SHP77 treated with DMSO at 0.1 percent for 48 hours (cell line): ENCODE results near the gene KAZN.

Experiments used
- DNase-seq: peaks from one replicate; lab custom pipeline; 2025; lab: John Stamatoyannopoulos, UW

Gene KAZN

DNA sequence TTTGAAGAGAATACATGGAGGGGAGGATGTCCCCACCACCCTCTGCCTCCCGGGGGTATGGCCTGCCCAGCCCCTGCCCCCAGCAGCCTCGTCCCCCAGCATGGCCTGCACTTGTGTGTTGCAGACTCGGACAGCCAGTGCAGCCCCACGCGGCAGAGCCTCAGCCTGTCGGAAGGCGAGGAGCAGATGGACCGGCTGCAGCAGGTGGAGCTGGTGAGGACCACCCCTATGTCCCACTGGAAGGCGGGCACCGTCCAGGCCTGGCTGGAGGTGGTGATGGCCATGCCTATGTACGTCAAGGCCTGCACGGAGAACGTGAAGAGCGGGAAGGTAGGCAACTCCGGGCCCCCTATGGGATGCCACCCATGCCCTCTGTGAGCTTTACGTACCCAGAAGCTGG, 495.6 kb downstream of the KAZN start:
- no peak for DNase-seq

DNA sequence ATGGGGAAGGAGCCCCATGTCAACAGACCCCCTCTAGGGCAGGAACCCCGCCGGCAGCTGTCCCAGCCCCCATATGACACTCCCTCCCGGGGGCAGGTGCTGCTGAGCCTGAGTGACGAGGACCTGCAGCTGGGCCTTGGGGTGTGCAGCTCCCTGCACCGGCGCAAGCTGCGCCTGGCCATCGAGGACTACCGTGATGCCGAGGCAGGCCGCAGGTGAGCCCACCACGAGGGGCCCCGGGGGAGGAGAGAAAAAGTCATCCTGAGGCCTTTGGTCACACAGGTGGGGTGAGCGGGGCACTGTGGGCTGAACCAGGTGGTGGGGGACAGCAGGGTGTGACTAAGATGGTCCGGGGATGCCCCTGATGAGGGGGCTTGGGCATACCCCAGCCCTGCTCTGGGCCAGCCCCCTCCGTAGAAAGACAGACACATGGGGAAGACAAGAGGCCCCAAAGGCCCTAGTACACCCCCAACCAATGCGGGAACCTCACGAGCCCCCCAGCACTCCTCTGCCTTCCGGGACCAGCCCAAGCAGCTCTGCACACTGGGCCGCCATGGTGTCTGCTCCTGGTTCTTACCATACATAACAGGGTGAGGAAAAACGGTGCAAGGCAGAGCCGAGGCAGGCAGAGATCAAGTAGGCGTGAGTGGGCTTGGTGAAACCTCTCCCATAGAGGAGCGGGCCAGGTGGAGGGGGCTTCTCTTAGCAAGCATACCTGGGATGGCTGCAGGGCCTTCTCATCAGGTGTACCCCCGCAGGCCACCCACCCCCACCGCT, 496.4 kb downstream of the KAZN start:
- DNase-seq, result no peak

DNA sequence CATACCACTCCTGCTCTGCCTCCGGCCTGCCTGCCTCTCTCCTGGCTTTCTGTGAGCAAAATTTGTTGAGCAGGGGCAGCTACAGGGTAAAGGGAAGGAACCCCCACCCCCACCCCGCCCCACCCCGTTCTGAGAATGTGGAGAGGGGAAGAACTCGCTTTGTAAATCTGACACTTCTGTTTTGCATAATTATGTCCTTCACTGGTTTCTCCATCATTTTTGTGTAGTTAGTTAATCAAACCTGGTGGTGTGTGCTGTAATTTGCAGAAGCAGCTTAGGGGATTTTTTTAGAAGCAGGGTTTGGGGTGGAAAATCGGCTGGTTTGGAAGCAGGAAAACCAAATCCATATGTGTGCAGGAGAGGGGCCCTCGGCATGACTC, 497.0 kb downstream of the KAZN start:
- no peak for DNase-seq

DNA sequence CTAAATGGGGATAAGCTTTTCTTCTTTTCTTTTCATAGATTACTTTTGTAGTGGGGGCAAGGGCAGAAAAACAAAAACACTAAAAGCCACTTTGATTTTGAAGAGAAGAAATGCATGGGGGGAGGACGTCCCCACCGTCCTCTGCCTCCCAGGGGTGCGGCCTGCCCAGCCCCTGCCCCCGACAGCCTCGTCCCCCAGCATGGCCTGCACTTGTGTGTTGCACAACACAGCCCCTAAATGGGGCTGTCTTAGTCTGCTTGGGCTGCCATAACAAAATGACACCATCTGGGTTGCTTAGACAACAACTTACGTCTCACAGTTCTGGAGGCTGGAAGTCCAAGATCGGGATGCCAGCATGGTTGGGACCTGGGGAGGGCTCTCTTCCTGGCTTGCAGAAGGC, 497.8 kb downstream of the KAZN start:
- no peak for DNase-seq

DNA sequence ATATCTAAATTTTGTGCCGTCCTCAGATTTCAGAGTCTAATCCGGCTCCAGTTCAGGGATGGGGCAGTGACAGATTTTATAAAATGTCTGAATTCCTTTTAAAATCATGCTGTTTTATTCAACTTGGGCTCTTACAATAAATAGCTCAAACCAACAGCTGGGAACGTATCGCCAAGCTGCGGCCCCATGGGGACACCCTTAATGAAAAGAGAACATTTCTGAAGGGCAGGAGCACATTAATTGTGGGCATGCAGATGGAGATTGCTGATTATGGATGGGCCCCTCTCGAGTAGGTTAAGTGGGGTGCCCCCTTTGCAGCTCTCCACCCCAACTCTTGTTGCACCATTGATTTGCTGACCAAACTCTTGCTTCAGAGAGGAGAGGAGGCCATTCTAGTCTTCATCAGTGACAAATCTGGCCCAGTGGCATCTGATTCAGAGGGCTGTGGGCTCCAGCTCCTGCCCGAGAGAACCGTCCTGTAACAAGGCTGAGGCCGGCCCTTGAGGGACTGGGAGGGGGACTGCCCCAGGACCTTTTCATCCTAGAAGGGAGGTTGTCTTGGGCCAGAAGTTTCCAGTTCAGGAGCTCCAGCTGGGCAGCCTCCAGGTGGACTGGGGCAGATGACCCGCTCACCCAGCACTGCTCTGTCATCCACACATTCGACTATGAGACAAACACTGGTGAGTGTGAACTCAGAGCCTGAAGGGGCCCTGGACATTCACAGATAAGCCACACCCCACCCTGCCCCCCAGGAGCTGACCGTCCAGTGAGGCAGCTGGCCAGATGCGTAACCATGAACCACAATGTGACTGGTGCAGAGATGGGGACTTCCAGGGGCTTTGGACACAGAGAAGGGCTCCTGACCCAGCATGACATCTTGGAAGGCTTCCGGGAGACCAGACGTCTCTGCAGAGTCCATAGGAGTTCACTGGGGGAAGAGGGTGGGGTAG, 500.0 kb downstream of the KAZN start:
- no peak for DNase-seq

DNA sequence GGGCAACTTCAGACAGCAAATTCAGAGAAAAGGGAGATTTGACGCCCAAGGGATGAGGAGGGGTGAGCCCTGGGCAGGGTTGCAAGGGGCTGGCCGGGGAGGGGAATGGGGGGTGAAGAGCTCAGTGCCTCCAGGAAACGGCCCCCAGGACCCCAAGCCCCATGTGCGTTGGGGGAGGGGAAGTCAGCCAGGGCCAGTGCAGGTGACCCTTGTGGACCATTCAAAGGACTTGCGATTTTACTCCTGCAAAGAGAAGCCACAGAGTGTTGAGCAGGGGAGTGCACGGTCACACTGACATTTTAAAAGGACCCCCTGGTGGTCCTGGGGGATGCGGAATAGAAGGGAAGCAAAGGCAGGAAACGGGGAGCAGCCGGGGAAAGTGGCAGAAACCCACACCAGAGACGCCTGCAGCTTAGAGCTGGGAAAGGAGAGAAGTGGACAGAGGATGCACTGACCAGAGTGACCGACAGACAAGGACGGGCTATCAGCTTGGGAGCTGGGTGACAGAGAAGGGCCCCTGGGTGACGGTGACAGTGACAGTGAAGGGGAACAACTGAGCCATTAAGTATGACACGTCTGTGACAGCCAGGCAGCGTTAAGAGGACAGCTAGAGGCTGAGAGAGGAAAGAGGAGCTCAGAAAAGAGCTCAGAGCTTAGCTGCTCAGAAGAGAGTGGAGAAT, 501.1 kb downstream of the KAZN start:
- DNase-seq, result no peak

DNA sequence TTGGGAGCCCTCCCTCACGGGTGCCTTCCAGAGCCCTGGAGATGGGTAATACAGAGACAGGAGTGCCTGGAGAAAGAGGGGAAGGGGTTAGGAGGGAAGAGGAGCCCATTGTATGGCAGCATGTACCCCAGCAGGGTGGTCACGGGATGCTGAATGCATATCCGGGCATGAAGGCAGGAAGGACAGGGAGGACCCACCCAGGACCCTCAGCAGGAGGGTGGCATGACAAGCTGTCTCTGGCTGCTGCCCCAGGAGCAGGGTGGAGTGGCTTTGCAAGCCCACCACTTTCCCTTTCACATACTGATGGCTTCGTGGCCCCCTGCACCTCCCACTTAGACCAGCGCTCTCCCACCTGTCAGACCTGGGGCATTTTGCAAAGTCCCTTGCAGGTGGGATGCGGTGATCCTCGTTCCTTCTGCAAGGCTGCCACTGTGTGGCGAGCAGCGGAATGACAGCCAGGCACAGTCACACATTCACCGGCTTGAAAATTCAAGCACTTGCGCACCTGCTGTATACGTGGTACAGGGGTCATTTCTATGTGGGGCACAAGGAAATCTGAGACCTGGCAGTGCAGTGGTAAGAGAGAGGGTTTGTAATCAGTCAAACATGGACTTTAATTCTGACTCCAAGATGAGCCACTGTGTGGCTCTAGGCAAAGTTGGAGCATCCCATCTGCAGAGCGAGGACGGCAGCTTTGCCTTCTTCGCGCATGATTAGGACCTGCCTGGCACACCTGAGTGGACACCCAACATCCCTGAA, 501.8 kb downstream of the KAZN start:
- no peak for DNase-seq

DNA sequence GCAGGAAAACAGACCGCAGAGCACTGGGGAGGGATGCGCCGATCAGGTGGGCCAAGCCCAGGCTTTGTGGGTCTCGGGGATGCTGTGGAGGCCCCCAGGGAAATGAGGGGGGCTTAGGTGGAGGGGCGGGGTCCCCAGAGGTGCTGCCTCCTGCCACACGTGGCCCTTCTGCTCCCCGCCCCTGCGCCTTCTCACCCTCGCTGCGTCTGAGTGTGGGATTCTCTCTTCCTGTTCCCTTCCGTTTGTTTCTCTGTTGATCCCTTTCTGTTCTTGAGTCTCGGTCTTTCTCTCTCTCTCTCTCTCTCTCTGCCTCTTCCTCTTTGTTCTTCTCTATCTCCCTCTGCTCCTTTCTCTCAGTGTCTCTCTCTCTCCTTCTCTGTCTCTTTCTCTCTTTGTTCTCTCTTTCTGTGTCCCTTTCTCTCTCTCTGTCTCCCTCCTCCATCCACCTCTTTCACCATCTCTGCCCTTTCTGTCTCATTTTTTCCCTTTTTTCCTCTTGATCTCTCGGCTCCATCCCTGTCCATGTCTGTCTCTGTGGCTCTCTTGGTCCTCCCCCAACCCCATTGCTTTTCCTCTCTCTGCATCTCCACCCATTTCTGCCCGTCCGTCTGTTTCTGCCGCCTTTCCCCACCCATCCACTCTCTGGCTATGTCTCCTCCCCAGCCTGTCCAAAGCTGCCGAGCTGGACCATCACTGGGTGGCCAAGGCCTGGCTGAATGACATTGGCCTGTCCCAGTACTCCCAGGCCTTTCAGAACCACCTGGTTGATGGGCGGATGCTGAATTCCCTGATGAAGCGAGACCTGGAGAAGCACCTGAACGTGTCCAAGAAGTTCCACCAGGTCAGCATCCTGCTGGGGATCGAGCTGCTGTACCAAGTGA, 502.6 kb downstream of the KAZN start:
- DNase-seq, result no peak

DNA sequence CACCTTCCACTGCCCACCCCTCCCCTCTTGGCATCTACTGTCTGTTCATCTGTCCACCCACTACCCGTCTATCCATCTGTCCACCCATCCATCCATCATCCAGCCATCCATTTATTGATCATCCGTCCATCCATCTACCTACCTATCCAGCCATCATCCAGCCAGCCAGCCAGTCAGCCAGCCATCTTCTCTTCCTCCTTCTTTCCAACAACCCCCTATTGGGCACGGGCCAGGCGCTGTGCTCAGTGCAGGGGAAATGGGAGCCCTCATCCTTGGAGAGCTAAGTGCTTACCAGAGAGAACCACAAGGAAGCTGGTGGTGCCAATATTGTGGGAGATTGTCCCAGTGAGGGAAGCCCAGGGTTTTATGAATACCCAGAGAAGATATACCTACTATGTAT, 503.3 kb downstream of the KAZN start:
- DNase-seq, result no peak

DNA sequence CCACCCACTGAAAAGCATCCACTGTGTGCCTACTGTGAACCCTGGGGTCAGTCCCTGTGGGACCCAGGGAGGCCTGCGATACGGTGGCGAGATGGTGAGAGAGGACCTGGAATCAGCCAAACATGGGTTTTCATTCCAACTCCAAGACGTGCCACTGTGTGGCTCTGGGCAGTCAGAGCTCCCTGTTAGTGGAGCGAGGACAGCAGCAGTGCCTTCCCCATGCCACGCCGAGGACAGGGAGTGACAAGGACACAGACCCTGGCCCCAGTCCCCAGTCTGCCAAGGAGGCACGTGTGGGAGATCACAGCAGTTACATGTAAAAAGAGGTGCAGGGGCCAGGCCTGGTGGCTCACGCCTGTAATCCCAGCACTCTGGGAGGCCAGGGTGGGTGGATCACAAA, 504.2 kb downstream of the KAZN start:
- no peak for DNase-seq

DNA sequence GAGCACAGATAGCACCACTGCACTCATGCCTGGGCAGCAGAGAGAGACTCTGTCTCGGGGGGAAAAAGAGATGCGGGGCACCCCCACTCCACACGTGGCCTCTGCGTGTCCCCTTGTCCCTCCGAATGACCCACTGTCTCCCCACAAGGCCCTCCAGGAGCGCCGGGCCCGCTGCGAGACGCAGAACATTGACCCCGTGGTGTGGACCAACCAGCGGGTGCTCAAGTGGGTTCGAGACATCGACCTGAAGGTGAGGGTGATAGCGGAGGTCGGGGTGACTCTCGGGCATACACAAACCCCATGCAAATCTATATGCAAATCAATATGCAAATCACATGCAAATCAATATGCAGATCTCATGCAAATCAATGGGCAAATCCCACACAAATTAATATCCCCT, 504.7 kb downstream of the KAZN start:
- DNase-seq, result no peak

DNA sequence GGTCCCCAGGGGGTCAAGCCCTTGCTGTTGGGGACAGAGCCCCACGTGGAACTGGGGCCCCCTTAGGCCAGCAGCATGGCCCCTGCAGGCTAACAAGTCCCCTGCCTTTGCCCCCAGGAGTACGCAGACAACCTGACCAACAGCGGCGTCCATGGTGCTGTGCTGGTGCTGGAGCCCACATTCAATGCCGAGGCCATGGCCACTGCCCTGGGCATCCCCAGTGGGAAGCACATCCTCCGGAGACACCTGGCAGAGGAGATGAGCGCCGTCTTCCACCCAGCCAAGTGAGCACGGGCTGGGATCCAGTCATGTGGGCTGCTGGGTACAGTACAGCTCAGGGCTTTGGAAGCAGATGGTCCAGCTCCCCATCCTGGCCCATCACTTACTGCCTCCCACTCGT, 505.4 kb downstream of the KAZN start:
- no peak for DNase-seq

DNA sequence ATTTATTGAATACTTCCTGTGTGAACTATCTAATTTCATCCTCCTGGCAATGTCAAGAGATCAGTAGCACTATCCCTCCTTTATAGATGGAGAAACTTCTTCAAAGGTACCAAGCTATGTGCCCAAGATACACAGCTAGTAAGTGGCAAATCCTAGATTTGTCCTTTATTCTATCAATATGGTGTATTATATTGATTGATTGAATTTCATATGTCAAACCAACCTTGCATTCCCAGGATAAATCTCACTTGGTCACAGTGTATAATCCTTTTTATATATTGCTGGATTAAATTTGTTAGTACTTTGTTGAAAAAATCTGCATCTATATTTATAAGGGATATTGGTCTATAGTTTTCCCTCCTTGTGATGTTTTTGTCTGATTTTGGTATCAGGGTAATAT, 506.3 kb downstream of the KAZN start:
- no peak for DNase-seq

DNA sequence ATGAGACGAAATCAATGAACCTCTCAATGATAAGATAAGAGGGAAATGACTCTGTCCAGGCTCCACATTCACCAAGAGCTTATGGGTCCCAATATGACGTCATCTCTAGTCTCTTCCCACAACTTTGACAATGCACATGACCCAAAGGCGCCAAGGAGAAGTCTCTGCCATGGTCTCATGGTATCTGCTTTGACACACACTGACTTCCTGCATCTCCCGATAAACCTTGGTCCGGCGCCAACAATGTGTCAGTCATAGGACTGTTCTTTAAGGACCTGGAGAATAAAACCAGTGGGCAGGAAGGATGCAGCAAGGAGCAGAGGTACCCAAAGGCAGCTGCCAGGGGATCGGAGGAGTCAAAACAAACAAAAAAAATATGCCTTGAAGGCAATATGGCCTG, 508.1 kb downstream of the KAZN start:
- no peak for DNase-seq

DNA sequence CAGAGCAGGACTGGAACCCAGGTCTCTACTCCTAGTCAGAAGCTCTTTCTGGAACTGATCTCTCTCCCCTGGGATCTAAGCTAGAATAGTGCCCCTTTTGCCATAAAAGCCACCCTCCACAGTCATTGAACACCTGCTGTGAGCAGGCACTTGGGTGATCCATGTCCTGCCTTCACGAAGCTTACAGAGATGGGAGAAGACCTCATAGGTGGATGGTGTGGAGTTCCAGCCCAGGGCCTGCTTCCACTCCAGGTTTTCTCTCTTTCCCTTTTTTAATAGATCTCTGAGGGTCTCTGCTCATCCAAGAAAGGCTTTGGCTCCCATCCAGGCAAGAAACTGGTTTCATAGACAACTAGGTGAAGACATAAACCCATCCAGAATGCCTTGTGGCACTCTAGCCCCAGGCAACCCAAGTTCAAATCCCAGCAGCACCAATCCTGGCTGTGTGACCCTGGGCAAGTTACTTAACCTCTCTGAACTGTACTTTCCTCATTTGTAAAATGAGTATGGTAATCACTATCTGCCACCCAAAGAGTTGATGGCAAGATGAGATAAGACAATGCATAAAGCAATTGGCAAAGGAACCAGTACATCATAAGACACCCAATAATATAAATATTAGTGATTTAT, 508.7 kb downstream of the KAZN start:
- DNase-seq, result no peak

DNA sequence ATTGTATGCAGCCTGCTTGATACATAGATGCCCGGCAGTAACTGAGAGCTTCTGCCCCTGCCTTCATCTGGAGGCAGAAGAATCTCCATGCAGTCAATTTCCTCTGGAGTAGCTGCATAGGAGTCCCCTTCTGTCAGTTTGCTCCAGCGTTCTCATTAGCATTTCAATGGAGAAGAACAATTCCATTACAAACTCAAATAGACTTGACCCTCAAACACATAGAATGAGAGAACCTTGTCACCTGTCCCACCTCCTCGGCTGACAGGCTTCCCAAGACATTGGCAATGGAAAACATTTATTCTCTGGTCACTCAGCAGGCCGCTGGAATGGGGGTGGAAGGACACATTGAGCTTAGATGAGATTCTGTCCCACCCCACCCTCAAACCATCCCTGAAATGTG, 509.4 kb downstream of the KAZN start:
- DNase-seq, result no peak

DNA sequence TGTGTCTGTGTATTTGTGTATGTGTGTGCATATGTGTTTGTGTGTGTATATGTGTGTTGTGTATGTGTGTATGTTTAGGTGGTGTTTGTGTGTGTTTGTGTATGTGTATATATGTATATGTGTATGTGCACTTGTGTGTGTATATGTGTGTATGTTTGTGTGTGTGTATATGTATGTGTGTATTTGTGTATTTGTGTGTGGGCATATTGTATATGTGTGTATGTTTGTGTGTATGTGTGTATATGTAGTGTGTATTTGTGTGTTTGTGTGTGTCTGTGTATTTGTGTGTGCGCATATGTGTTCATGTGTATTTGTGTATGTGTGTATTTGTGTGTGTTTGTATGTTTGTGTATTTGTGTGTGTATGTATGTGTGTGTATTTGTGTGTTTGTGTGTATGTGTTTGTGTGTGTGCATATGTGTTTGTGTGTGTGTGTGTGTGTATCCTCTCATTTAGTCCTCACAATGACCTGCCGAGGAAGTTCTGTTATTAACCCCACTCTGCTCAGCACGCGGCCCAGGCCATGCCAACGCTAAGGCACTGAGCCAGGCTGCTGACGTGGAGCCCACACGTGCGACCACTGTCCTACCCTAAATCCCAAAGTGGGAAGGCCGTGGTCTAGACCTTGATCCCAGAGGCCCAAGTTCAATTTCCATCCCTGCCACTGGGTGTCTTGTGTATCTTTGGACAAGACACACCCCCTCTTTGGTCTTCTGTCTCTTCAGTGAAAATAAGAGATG, 511.8 kb downstream of the KAZN start:
- no peak for DNase-seq

DNA sequence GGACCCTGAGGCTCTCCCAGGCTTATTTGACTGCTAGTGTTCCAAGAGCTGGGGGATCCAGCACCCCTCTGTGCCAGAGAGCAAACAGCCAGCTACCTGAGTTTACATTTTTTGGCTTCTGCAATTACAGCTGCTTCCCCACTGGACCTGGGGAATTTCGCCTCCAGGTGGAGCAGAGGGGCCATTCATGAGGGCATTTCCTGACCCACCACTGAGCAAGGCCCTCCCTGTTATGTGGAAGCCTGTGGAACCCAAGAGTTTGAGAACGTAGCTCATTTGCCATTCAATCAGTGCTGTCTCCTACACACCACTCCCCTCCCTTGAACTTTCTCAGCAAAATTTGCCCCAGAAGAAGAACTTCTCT, 512.4 kb downstream of the KAZN start:
- DNase-seq, result no peak

DNA sequence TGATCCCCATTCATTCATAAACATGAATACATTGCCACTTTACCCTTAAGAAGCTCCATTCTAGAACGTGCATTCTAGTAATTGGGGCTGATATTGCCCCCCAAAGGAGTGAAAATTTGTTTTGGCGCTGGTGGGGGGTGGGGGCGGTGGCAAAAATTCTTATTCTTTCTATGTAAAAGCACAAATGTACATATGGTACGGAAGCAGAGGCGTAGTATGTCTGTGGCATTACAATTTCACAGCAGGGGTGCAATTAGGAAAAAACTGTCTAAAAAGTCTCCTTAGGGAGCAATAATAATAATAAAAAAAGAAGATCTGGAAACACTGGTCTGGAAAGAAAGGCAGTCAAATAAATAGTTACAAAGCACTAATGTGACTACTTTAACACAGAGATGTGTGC, 514.7 kb downstream of the KAZN start:
- no peak for DNase-seq

DNA sequence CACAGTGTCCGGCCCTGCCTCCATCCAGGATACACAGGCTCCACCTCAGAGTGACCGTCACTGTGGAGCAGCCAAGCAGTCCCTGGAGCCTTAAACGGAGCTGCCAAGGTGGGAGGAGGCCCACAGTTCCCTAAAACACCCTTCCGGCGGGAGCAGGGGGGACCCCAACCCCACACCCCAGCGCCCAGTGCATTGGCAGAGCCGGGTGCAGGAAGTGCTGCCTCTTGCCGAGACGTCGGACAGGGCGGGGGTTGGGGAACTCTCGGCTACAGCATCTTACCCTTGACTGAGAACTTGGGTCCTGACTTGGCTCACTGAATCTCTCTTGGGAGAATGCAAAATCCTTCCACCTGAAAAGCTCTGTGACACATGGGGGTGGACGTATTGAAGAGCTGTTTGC, 516.4 kb downstream of the KAZN start:
- DNase-seq, result no peak
